Heart right ventricle (tissue), 16 donors: ENCODE data around the gene ALPL. TPM values are rescaled to one million over a fixed set of nuclear protein-coding genes. Genes with fewer than 3 reads are reported as not detected.

Experiments
- ATAC-seq, 8 donors: fragments of 200-7000 bp; cut with Tn5 transposase; one replicate each; pipeline ENCODE4 v1.9.1; 2020; ENCODE audit warnings: mild to moderate bottlenecking in 8 of 8, moderate library complexity in 8 of 8, moderate number of reproducible peaks in 1 of 8
- DNase-seq, 2 donors: peaks; one replicate each; pipeline ENCODE4 v3.0.0-alpha.2; 2020
- H3K27ac ChIP-seq, 10 donors: fragments of 200-600 bp; sonication (generic) in 2 of 10; one replicate each; pipeline versions ENCODE4 v1.5.0 to v1.8.0; 2020 to 2022; ENCODE audit warnings: mild to moderate bottlenecking in 3 of 10
- H3K27me3 ChIP-seq, 7 donors: fragments of 200-600 bp; one replicate each; pipeline ENCODE4 v1.8.0; 2021 to 2022; ENCODE audit warnings: mild to moderate bottlenecking in 2 of 7
- H3K36me3 ChIP-seq, 9 donors: fragments of 200-600 bp; sonication (generic) in 1 of 9; one replicate each; pipeline versions ENCODE4 v1.5.0 to v1.8.0; 2020 to 2022; ENCODE audit warnings: mild to moderate bottlenecking in 2 of 9
- H3K4me1 ChIP-seq, 9 donors: fragments of 200-600 bp; sonication (generic) in 1 of 9; one replicate each; pipeline versions ENCODE4 v1.5.0 to v1.8.0; 2020 to 2022; ENCODE audit warnings: mild to moderate bottlenecking in 4 of 9
- H3K4me3 ChIP-seq, 10 donors: fragments of 200-600 bp; sonication (generic) in 2 of 10; one replicate each; pipeline versions ENCODE4 v1.5.0 to v1.8.0; 2020 to 2022; ENCODE audit warnings: mild to moderate bottlenecking in 7 of 10, moderate library complexity in 2 of 10
- H3K9me3 ChIP-seq, 11 donors: fragments of 200-600 bp in 10 of 11; sonication (generic) in 2 of 11; one replicate each; pipeline versions ENCODE4 v1.5.0 to v1.8.0; 2013 to 2022; ENCODE audit warnings: mild to moderate bottlenecking in 2 of 11, control low read depth in 1 of 11, moderate library complexity in 1 of 11
- CTCF ChIP-seq, 9 donors: fragments of 200-600 bp; sonication (generic) in 2 of 9; IDR thresholded peaks; one replicate each; pipeline versions ENCODE4 v1.5.0 to v1.8.0; 2021 to 2022; ENCODE audit warnings: antibody characterized with exemption in 9 of 9, mild to moderate bottlenecking in 5 of 9, moderate library complexity in 1 of 9
- WGBS, 2 donors: extraction: QIAGEN DNeasy Blood & Tissue Kit; methylation state at CpG; one replicate each; pipeline ENCODE4 v1.1.7; 2013; ENCODE audit warnings: inconsistent platforms in 1 of 2; 5-methylcytosine and 5-hydroxymethylcytosine counted together
- intact Hi-C, 10 donors: fragments of 100-400 bp; cut with DNase I; formaldehyde crosslinking; loops; one replicate each; pipeline versions ENCODE4 v1.11.1 to v1.14.2; 2022
- polyA plus RNA-seq, 2 donors: library from polyadenylated mRNA; stranded (reverse); fragments of 200-250 nt; gene quantifications; one replicate each; pipeline ENCODE4 v1.2.3, GENCODE V29; 2013
- total RNA-seq, 10 donors: library from RNA; stranded (reverse); fragmentation: NEBNext Ultra II Directional in 3 of 10; extraction: Animal tissue kit (Norgen Biotek cat#: 25700) in 3 of 10; gene quantifications; one replicate each; pipeline versions ENCODE4 v1.2.1 to v1.2.4, GENCODE V29; 2021 to 2023
- donor health status: Arrhythmogenic right ventricular cardiomyopathy.
- donor health status: ischemic (EF 13 %, LVEDD 7.1; RV severe dilation, severe dysfunction).
- donor health status: healthy with polysubstance abuse.
- donor health status: DM: no; HTN: yes; CAD: no.
- donor health status: DM: no; HTN: no; CAD: no.
- donor health status: ischemic (EF 25% LVEDD 6.9; RV normal size, moderate dysfunction).
- donor health status: ischemic (EF 25% LVEDD 5.7; RV mildly dilated, moderate dysfunction).
- donor health status: healthy.
- donor health status: DM: yes; HTN: yes; CAD: no.
- donor health status: Ischemic cardiomyopathy.
- donor health status: ischemic (EF 35%, LVEDD 5.7; RV mildly dilated, moderate dysfunction).
- donor health status: nonischemic (EF 11% LVEDD 7.7; RV severe dilation, severe dysfunction).
- donor health status: DM: yes; HTN: yes; CAD: no.
- donor health status: PGD.
- donor health status: ischemic (EF 29% LVEDD 5.4; RV normal size, mild dysfunction).
- donor health status: nonischemic (EF 23%, LVEDD 6.1; RV moderate dilation, normal function).

The ALPL gene
- total and polyA plus RNA-seq, 12 donors: 7.1 to 21.1 (median 9.3) TPM

DNA sequence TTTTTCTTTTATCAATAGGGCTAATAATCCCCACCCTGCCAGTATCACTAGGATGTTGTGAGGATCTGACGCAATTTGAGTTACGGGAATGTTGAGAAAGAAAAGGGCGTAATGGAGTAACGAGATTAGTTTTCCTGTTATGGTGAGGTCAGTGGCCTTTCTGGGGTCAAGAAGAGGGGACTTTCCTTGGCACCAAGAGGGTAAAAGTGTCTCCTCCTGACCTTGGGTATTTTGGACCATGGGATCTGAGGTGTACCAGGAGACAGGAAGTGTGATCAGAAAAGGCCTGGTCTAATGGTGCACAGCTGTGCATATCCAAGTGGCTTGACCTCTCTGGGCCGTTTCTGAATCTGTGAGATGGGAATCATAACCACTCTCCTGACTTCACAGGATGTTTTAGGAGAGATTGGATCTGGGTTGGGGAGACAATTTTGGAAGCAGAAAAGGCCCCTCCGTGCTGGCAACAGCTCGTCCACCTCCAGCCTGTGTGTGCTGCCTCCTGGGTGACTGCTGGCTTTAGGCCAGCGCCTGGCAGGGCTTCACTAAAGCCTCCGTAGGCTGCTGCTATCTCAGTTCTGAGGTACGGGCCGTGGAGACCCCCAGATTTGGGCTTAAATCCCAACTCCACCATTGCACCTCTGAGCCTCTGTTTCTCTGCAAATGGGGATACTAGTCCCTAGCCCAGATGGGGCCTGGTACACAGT is 37.1 kb downstream of the ALPL start:
- no peaks in the 10 kb centered on the region for H3K9me3 ChIP-seq
- H3K27me3 ChIP-seq: peaks cover 0 to 10% (median 0%) of the 10 kb centered on the region in 7 donors
- 60 to 62% methylated on average over 11 of the region's 11 CpGs for WGBS, 2 donors
- peak in 1 of 2 donors; percentile 37 for DNase-seq
- peaks cover 3 to 51% (median 25%) of the 10 kb centered on the region in 9 donors for H3K4me1 ChIP-seq
- no peak for TF ChIP-seq CTCF (IDR thresholded peaks at IDR 0.05)
- ATAC-seq: peak in 1 of 8 donors; percentile 18
- no peak overlapping the region for H3K4me3 ChIP-seq
- H3K36me3 ChIP-seq: no peaks in the 10 kb centered on the region
- intact Hi-C loops: no loop called here
- peak overlapping the region in 1 of 10 donors; percentile 69 for H3K27ac ChIP-seq

- H3K36me3 ChIP-seq: no peaks in the 10 kb centered on the region
- intact Hi-C loops: no loop called here
- 83 to 85% methylated on average over 10 to 11 of the region's 11 CpGs for WGBS, 2 donors
- no peaks in the 10 kb centered on the region for H3K9me3 ChIP-seq
- peaks cover 0 to 44% (median 16%) of the 10 kb centered on the region in 9 donors for H3K4me1 ChIP-seq
- H3K27ac ChIP-seq: no peak overlapping the region
- peaks cover 0 to 10% (median 0%) of the 10 kb centered on the region in 7 donors for H3K27me3 ChIP-seq
- no peak overlapping the region for H3K4me3 ChIP-seq
- ATAC-seq (no peak), DNase-seq (no peak)
- no peak for TF ChIP-seq CTCF (IDR thresholded peaks at IDR 0.05)
These were observed 38.7 kb downstream of the ALPL start for GRCh38 chr1:21547876-21548275.

GRCh38 chr1:21550097-21550496 is 40.9 kb downstream of the ALPL start:
- peaks cover 0 to 50% (median 23%) of the 10 kb centered on the region in 9 donors for H3K4me1 ChIP-seq
- intact Hi-C loops: no loop called here
- no peaks in the 10 kb centered on the region for H3K9me3 ChIP-seq
- ATAC-seq: no peak
- 74% methylated on average over 5 of the region's 5 CpGs for WGBS, 2 donors
- peaks cover 0 to 20% (median 0%) of the 10 kb centered on the region in 7 donors for H3K27me3 ChIP-seq
- no peak overlapping the region for H3K4me3 ChIP-seq
- no peak for DNase-seq
- no peak for TF ChIP-seq CTCF (IDR thresholded peaks at IDR 0.05)
- H3K27ac ChIP-seq: peak overlapping the region in 1 of 10 donors; percentile 68
- H3K36me3 ChIP-seq: no peaks in the 10 kb centered on the region

DNA sequence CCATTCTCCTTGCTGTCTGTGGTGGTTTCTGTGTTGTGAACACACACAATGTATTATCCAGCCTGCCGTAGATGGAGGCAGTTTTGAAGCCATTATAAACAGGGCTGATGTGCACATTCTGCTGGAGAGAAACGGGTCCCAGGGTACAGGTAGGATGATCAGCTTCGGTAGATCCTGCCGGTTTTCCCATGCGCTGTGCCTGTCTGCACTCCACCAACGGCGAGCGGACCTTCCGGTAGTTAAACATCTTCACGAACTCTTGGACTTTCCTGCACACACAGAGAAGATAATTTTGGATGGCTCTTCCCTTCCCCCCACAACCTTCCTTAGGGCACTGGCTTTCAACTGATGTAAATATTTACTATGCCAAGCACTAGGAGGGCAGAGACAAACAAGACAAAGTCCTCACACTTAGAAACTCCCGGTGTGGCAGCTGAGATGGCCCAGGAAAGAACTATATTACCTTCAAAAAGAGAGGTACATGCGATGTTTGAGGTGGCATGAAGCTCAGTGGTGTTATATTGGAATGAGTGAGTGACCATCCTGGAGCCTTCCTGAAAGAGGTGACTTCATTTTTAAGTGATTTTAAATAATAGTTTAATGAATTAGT is 41.7 kb downstream of the ALPL start:
- H3K4me1 ChIP-seq: peaks cover 0 to 44% (median 23%) of the 10 kb centered on the region in 9 donors
- peak overlapping the region in 1 of 10 donors; percentile 68 for H3K27ac ChIP-seq
- DNase-seq (no peak), ATAC-seq (no peak)
- H3K27me3 ChIP-seq: peaks cover 0 to 24% (median 0%) of the 10 kb centered on the region in 7 donors
- H3K36me3 ChIP-seq: no peaks in the 10 kb centered on the region
- no peak for TF ChIP-seq CTCF (IDR thresholded peaks at IDR 0.05)
- H3K9me3 ChIP-seq: no peaks in the 10 kb centered on the region
- WGBS, 2 donors: 82 to 83% methylated on average over 12 of the region's 12 CpGs
- intact Hi-C loops: no loop called here
- H3K4me3 ChIP-seq: no peak overlapping the region
